ENCODE data around the gene SPACDR.
"Not testable (repeated sequence)": the region's sequence is repeated elsewhere in the genome, so short reads cannot be mapped to it uniquely, and the experiment has no call there.

Gene SPACDR

GRCh38 chr7:100465299-100465698, 1.2 kb upstream of the SPACDR start:
- DNase-seq, result no peak

GRCh38 chr7:100464791-100465190, 731 bp upstream of the SPACDR start:
- DNase-seq, result no peak

GRCh38 chr7:100457033-100457432, 7.0 kb downstream of the SPACDR start:
- DNase-seq, result no peak

DNA sequence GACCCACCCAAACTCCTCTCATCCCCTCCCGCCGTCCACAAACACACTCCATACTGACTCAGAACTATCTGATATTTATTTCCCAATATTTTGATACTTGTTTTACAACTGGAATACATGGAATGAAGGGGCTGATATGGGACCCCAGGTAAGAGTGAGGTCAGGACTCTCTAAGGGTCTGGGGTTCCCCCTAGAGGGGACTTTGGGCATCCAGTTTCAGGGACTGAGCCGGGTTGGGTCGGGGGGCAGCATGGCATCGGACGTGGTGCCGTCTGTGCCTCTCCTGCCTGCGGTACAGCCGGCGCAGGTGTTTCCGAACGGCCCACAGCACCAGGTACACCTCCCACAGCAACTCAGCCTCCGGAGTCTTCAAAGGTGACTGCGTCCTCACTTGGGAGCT, 7.5 kb downstream of the SPACDR start:
- no peak for DNase-seq

DNA sequence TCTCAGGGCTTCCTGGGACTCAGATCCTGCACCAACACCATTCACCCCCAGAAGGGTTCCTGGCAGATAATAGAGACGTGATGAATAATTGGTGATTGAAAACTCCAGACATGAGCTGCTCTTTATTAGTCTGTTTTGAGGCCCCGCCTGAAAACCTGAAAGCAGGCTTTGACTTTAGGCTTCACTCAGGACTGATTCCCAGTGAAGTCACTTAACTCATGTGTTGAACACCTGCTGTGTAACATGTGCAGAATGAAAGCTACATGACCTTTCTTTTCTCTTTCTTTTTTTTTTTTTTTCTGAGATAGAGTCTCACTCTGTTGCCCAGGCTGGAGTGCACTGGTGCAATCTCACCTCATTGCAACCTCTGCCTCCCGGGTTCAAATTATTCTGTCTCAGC, 8.9 kb downstream of the SPACDR start:
- no peak for DNase-seq

DNA sequence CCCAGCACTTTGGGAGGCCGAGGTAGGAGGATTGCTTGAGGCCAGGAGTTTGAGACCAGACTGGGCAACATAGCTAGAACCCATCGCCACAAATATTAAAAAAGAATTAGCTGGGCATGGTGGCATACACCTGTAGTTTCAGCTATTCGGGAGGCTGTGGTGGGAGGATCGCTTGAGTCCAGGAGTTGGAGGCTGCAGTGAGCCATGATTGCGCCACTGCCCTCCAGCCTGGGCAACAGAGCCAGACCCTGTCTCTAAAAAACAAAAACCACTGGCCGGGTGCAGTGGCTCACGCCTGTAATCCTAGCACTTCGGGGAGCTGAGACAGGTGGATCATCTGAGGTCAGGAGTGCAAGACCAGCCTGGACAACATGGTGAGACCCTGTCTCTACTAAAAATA, 10.2 kb downstream of the SPACDR start:
- DNase-seq, result not testable (repeated sequence)

DNA sequence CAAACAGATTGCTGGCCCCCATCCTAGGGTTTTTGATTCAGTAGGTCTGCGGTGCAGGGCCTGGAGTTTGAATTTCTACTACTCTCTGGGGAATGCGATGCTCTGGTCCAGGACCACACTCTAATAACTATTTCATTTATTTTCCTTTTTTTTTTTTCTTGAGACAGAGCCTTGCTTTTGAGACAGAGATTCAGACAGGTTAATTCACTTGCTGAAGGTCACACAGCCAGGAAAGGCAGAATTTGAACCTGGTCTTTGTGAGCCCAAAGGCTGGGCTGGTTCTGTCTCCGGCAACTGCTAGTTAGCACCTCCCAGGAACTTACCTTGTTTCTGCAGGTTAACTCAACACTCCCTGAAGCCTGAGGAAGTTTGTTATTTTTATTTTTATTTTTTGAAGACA, 11.5 kb downstream of the SPACDR start:
- DNase-seq, result no peak

GRCh38 chr7:100449190-100449795, 14.8 kb downstream of the SPACDR start:
- DNase-seq, result no peak

- not testable (repeated sequence) for DNase-seq
Measured at GRCh38 chr7:100447363-100447762, 16.7 kb downstream of the SPACDR start.

- DNase-seq, result no peak
Measured at GRCh38 chr7:100446040-100446439, 18.0 kb downstream of the SPACDR start.

GRCh38 chr7:100444311-100445278, 19.5 kb downstream of the SPACDR start:
- DNase-seq, result no peak

- DNase-seq, result no peak
Measured at GRCh38 chr7:100443096-100443840, 20.8 kb downstream of the SPACDR start.

DNA sequence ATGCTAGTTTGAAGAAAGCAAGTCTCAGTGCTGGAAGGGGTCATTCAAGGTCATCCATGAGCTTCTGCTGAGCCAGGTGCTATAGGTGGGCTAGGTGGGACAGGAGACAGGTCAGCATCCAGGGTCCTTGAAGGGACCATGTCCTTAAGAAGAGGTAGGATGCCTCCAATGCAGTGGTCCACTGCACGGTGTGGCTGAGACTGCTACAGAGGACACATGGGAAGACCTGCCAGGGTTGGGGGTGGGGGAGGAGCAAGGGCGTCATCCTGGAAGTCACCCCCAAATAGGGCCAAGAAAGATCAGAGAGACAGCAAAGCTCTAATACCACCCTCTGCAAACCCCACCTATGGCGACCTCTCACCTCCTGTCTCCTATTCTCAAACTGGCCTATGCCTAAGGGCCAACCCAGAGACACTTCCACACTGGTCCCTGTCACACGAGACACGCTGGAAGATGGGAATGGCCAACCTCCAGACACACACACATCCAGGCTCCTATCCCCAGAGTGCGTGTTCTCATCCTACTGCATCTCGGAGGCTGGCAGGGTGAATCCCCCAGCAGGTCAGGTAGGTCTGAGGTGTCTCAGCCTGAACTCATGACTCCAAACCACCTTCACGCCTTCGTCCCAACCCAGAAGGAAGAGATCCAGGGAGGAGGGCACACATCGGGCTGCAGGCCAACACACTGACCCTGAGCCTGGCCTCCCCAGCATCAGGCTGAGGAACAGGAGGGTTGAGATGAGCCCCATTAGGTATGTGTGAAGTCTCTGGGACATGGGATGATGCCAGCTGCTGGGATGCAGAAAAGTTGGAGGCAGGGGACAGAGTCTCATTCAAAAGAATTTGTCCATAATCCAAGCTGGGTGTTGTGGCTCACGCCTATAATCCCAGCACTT, 22.2 kb downstream of the SPACDR start:
- DNase-seq, result no peak

DNA sequence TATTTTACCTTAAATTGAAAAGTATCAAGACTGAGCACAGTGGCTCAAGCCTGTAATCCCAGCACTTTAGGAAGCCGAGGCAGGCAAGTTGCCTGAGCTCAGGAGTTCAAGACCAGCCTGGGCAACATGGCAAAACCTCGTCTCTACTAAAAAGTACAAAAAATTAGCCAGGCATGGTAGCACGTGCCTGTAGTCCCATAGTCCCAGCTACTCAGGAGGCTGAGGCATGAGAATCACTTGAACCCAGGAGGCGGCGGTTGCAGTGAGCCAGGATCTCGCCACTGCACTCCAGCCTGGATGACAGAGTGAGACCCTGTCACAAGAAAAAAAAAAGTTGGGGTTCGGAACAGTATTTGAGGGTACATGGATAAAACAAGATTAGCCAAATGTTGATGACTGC, 24.8 kb downstream of the SPACDR start:
- not testable (repeated sequence) for DNase-seq

DNA sequence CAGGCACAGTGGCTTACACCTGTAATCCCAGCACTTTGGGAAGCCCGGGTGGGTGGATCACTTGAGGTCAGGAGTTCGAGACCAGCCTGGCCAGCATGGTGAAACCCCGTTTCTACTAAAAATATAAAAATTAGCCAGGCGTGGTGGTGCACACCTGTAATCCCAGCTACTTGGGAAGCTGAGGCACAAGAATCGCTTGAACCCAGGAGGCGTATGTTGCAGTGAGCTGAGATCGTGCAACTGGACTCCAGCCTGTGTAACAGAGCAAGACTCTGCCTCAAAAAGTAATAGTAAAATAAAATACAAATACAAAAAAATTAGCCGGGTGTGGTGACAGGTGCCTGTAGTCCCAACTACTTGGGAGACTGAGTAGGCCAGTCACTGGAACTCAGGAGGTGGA, 25.3 kb downstream of the SPACDR start:
- DNase-seq, result not testable (repeated sequence)

DNA sequence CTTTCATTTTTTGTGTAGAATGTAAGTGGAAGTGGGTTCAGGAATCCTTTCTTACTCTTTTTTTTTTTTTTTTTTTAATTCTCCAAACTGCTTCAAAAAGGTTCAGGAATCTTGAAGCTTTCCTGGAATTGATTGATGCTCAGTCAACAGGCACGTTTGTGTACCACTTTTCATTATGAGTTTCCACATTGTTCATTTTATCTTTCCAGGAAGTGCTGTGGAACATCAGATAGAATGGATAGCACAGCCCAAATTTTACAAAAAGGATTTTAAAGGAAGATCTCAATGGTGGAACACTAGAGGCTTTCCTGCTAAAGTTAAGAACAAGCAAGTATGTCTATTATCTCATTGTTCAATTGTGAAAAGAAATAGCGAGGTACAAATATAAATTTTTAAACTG, 25.9 kb downstream of the SPACDR start:
- no peak for DNase-seq

GRCh38 chr7:100437150-100438100, 26.6 kb downstream of the SPACDR start:
- DNase-seq, result no peak

DNA sequence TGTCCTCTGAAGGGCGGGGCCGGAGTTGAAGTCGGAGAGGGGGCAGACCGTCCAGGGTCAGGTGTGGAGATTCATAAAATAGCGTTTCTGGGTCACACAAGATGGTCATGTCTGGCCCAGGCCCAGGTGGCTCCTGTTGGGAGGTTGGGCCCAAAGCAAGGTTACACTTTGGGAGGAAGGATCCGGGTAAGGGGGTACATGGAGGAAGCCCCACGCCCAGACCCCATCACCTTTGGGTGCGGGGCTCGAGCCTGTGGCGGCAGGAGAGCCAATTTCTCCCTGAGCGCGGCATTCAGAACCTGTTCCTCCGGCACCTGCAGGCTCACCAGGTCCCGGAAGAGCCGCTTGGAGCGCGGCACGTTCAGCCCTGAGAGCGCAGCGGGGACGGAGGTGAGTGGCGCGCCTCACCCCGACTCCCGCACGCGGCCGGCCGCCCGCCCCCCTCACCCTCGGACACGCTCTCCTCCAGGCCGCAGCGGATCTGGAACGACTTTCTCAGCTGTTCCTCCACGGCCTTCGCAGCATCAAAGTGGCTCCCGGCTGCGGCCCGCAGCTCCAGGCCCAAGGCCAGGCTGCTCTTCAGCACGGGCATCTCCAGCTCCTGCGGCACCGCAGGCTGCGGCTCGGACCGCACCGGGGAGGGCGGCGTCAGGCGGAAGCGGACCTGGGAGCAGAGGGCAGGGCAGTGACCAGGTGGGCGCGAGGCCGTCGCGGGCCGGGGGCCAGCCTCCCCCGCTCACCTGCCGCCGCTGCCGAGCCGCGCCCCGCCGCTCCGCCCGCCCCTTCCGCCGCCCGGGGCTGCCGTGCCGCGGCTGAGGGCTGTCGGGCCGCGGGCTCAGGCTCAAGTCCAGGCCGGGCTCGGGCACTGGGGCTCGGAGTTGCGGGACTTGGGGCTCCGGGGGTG, 28.4 kb downstream of the SPACDR start:
- DNase-seq, result peak; percentile 22 to 88 (median 77)

DNA sequence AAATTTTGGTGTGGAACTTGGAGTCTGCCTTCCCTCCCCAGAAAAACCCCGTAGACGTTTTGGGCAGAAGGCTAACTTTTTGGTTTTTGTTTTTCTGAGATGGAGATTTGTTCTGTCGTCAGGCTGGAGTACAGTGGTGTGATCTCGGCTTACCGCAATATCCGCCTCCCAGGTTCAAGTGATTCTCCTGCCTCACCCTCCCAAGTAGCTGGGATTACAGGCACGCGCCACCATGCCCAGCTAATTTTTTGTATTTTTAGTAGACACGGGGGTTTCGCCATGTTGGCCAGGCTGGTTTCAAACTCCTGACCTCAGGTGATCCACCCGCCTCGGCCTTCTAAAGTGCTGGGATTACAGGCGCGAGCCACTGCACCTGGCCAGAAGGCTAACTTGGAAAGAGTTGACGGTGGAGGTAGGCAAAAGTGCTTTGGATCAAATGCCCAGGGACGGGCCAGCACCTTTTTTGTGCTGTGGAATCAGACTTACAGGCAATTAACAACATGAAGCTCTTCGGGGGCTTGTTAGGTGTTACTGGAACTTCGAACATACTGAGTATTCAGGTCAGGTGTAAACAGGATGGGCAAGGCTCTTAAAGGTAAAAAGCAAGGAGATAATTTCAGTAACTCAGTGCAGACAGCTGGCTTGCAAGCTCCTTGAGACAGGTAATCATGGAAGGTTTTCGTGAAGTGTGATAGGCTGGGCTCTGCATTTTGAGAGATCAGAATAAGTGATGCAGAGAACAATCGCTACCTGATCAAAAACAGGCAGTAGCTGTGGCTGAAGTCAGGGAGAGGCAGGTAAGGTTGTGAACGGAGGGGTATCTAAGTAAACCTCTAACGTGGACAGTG, 29.5 kb downstream of the SPACDR start:
- DNase-seq, result no peak

Measured in NCI-H1417 (cell line).